Inferior parietal cortex (tissue), 1 donor: Measurements from ENCODE around the gene APOF.
"Not testable (repeated sequence)": the region's sequence is repeated elsewhere in the genome, so short reads cannot be mapped to it uniquely, and the experiment has no call there.

Experiments
- DNase-seq: peaks from one replicate; pipeline ENCODE4 v3.0.0-alpha.2; 2016; ENCODE audit errors: extremely low spot score

APOF gene

GRCh38 chr12:56362130-56363059, at the start of gene APOF:
Gene APOF, minus strand, starts transcription at chr12:56362857. Its CDS starts 112 bp downstream, at chr12:56362745.
- no peak for DNase-seq

- DNase-seq = no peak
Measured at GRCh38 chr12:56411781-56412639, 49.4 kb upstream of the APOF start.

- DNase-seq = no peak
Measured at GRCh38 chr12:56410768-56411167, 48.1 kb upstream of the APOF start.

- DNase-seq = no peak
Measured at GRCh38 chr12:56408799-56409417, 46.3 kb upstream of the APOF start.

GRCh38 chr12:56404227-56404626, 41.6 kb upstream of the APOF start:
- not testable (repeated sequence) for DNase-seq

GRCh38 chr12:56401612-56402011, 39.0 kb upstream of the APOF start:
- DNase-seq = not testable (repeated sequence)

- DNase-seq = not testable (repeated sequence)
Measured at GRCh38 chr12:56401125-56401524, 38.5 kb upstream of the APOF start.

- not testable (repeated sequence) for DNase-seq
Measured at GRCh38 chr12:56399466-56399865, 36.8 kb upstream of the APOF start.

- no peak for DNase-seq
Measured at GRCh38 chr12:56398324-56398723, 35.7 kb upstream of the APOF start.

- DNase-seq = no peak
Measured at GRCh38 chr12:56392331-56392730, 29.7 kb upstream of the APOF start.

GRCh38 chr12:56391721-56392120, 29.1 kb upstream of the APOF start:
- DNase-seq = no peak

GRCh38 chr12:56389412-56389811, 26.8 kb upstream of the APOF start:
- DNase-seq = no peak

- DNase-seq = no peak
Measured at GRCh38 chr12:56387152-56387736, 24.6 kb upstream of the APOF start.

- DNase-seq = no peak
Measured at GRCh38 chr12:56385873-56386272, 23.2 kb upstream of the APOF start.

GRCh38 chr12:56382611-56383010, 20.0 kb upstream of the APOF start:
- no peak for DNase-seq

GRCh38 chr12:56377989-56378316, 15.3 kb upstream of the APOF start:
- no peak for DNase-seq

GRCh38 chr12:56377310-56377988, 14.8 kb upstream of the APOF start:
- DNase-seq = no peak

GRCh38 chr12:56375598-56376434, 13.2 kb upstream of the APOF start:
- DNase-seq = no peak

- DNase-seq = no peak
Measured at GRCh38 chr12:56374726-56375597, 12.3 kb upstream of the APOF start.
